ENCODE results near the gene POPDC2. TPM values are rescaled to one million over a fixed set of nuclear protein-coding genes. Genes with fewer than 3 reads are reported as not detected.

Gene POPDC2
- total RNA-seq, 1 donor from 2014 or later, result 2.1 TPM

- no peaks in the 10 kb centered on the region for H3K4me1 Mint-ChIP-seq (ENCODE audit: low read depth, unreplicated experiment)
- H3K79me2 ChIP-seq (ENCODE audit: insufficient read depth, low read length), result no peaks in the 10 kb centered on the region
- no peak overlapping the region for H3K27ac Mint-ChIP-seq (ENCODE audit: unreplicated experiment)
- H3K27me3 ChIP-seq (ENCODE audit: insufficient read depth, low read length), result no peaks in the 10 kb centered on the region
- no peak overlapping the region for H3K4me3 Mint-ChIP-seq (ENCODE audit: unreplicated experiment)
- no peak overlapping the region for H3K4me3 ChIP-seq (ENCODE audit: insufficient read depth, low read depth, low read length)
- DNase-seq (ENCODE audit: low read depth) (no peak), FAIRE-seq (no peak)
- H3K27me3 Mint-ChIP-seq (ENCODE audit: low read depth, unreplicated experiment), result peaks cover 26% of the 10 kb centered on the region
- H3K27ac ChIP-seq (ENCODE audit: low read depth, low read length), result no peak overlapping the region
- H2AFZ ChIP-seq (ENCODE audit: low read depth, low read length), result no peak overlapping the region
- H4K20me1 ChIP-seq (ENCODE audit: insufficient read depth, low read length), result no peaks in the 10 kb centered on the region
- H3K9ac ChIP-seq (ENCODE audit: low read length), result no peak overlapping the region
- H3K4me1 ChIP-seq (ENCODE audit: insufficient read depth, low read length), result no peaks in the 10 kb centered on the region
- peaks cover 6% of the 10 kb centered on the region for H3K36me3 Mint-ChIP-seq (ENCODE audit: low read depth, unreplicated experiment)
- peaks cover 11% of the 10 kb centered on the region for H3K9me3 Mint-ChIP-seq (ENCODE audit: unreplicated experiment)
- no peak overlapping the region for H3K4me2 ChIP-seq (ENCODE audit: low read length)
- no peaks in the 10 kb centered on the region for H3K9me3 ChIP-seq (ENCODE audit: insufficient read depth, low read depth, low read length)
- H3K36me3 ChIP-seq (ENCODE audit: insufficient read depth, low read length), result no peaks in the 10 kb centered on the region
- no peak for TF ChIP-seq CTCF (IDR thresholded peaks at IDR 0.05; ENCODE audit: insufficient read depth, low read depth, low read length)
- no peak for TF ChIP-seq EZH2 (IDR thresholded peaks at IDR 0.05; ENCODE audit: insufficient read depth, low read length)
Measured at GRCh38 chr3:119616056-119616455, 44.3 kb downstream of the POPDC2 start.

GRCh38 chr3:119613872-119614271 is 46.5 kb downstream of the POPDC2 start:
- DNase-seq (ENCODE audit: low read depth), result no peak
- H3K9me3 ChIP-seq (ENCODE audit: insufficient read depth, low read depth, low read length), result no peaks in the 10 kb centered on the region
- H3K36me3 ChIP-seq (ENCODE audit: insufficient read depth, low read length), result no peaks in the 10 kb centered on the region
- Mint-ChIP-seq H3K36me3 (ENCODE audit: low read depth, unreplicated experiment) (peaks cover 8% of the 10 kb centered on the region), H3K9me3 (ENCODE audit: unreplicated experiment) (peaks cover 14% of the 10 kb centered on the region), H3K4me3 (ENCODE audit: unreplicated experiment) (no peak overlapping the region), H3K27ac (ENCODE audit: unreplicated experiment) (no peak overlapping the region), H3K27me3 (ENCODE audit: low read depth, unreplicated experiment) (peaks cover 12% of the 10 kb centered on the region), H3K4me1 (ENCODE audit: low read depth, unreplicated experiment) (no peaks in the 10 kb centered on the region)
- H3K4me2 ChIP-seq (ENCODE audit: low read length), result no peak overlapping the region
- no peaks in the 10 kb centered on the region for H3K79me2 ChIP-seq (ENCODE audit: insufficient read depth, low read length)
- H3K27me3 ChIP-seq (ENCODE audit: insufficient read depth, low read length), result peaks cover 2% of the 10 kb centered on the region
- no peak overlapping the region for H2AFZ ChIP-seq (ENCODE audit: low read depth, low read length)
- H3K9ac ChIP-seq (ENCODE audit: low read length), result no peak overlapping the region
- TF ChIP-seq EZH2 (IDR thresholded peaks at IDR 0.05; ENCODE audit: insufficient read depth, low read length) (no peak), CTCF (IDR thresholded peaks at IDR 0.05; ENCODE audit: insufficient read depth, low read depth, low read length) (no peak)
- no peak overlapping the region for H3K4me3 ChIP-seq (ENCODE audit: insufficient read depth, low read depth, low read length)
- no peaks in the 10 kb centered on the region for H3K4me1 ChIP-seq (ENCODE audit: insufficient read depth, low read length)
- no peaks in the 10 kb centered on the region for H4K20me1 ChIP-seq (ENCODE audit: insufficient read depth, low read length)
- H3K27ac ChIP-seq (ENCODE audit: low read depth, low read length), result no peak overlapping the region
- FAIRE-seq, result no peak

- Mint-ChIP-seq H3K9me3 (ENCODE audit: unreplicated experiment) (peaks cover 14% of the 10 kb centered on the region), H3K27me3 (ENCODE audit: low read depth, unreplicated experiment) (peaks cover 14% of the 10 kb centered on the region), H3K27ac (ENCODE audit: unreplicated experiment) (no peak overlapping the region), H3K4me3 (ENCODE audit: unreplicated experiment) (no peak overlapping the region), H3K36me3 (ENCODE audit: low read depth, unreplicated experiment) (peaks cover 7% of the 10 kb centered on the region), H3K4me1 (ENCODE audit: low read depth, unreplicated experiment) (no peaks in the 10 kb centered on the region)
- Histone ChIP-seq H3K9ac (ENCODE audit: low read length) (no peak overlapping the region), H3K27me3 (ENCODE audit: insufficient read depth, low read length) (peaks cover 7% of the 10 kb centered on the region), H3K4me1 (ENCODE audit: insufficient read depth, low read length) (no peaks in the 10 kb centered on the region), H3K4me3 (ENCODE audit: insufficient read depth, low read depth, low read length) (no peak overlapping the region), H2AFZ (ENCODE audit: low read depth, low read length) (no peak overlapping the region), H3K27ac (ENCODE audit: low read depth, low read length) (no peak overlapping the region), H3K36me3 (ENCODE audit: insufficient read depth, low read length) (no peaks in the 10 kb centered on the region), H3K4me2 (ENCODE audit: low read length) (no peak overlapping the region), H3K79me2 (ENCODE audit: insufficient read depth, low read length) (no peaks in the 10 kb centered on the region), H3K9me3 (ENCODE audit: insufficient read depth, low read depth, low read length) (no peaks in the 10 kb centered on the region), H4K20me1 (ENCODE audit: insufficient read depth, low read length) (no peaks in the 10 kb centered on the region)
- no peak for FAIRE-seq
- TF ChIP-seq EZH2 (IDR thresholded peaks at IDR 0.05; ENCODE audit: insufficient read depth, low read length) (no peak), CTCF (IDR thresholded peaks at IDR 0.05; ENCODE audit: insufficient read depth, low read depth, low read length) (no peak)
- DNase-seq (ENCODE audit: low read depth), result no peak
Measured at GRCh38 chr3:119613201-119613600, 47.2 kb downstream of the POPDC2 start.

Data from astrocyte (in vitro differentiated cells and primary cell).